AG10803 (cell line): ENCODE data around the gene ANP32A.
"Not testable (repeated sequence)": the region's sequence is repeated elsewhere in the genome, so short reads cannot be mapped to it uniquely, and the experiment has no call there.

Experiments used
- DNase-seq: peaks from one replicate; pipeline ENCODE4 v3.0.0; 2010; ENCODE audit warnings: low read depth
- H3K4me3 ChIP-seq: 2 replicates; pipeline ENCODE4 v1.5.1; 2011; ENCODE audit warnings: mild to moderate bottlenecking, low read length, control low read depth
- TF ChIP-seq, protein P1 (sequence below): conservative IDR thresholded peaks from 2 replicates; pipeline ENCODE4 v1.5.1; 2011; ENCODE audit warnings: mild to moderate bottlenecking, low read length, control low read depth, inconsistent platforms

The ANP32A gene

DNA sequence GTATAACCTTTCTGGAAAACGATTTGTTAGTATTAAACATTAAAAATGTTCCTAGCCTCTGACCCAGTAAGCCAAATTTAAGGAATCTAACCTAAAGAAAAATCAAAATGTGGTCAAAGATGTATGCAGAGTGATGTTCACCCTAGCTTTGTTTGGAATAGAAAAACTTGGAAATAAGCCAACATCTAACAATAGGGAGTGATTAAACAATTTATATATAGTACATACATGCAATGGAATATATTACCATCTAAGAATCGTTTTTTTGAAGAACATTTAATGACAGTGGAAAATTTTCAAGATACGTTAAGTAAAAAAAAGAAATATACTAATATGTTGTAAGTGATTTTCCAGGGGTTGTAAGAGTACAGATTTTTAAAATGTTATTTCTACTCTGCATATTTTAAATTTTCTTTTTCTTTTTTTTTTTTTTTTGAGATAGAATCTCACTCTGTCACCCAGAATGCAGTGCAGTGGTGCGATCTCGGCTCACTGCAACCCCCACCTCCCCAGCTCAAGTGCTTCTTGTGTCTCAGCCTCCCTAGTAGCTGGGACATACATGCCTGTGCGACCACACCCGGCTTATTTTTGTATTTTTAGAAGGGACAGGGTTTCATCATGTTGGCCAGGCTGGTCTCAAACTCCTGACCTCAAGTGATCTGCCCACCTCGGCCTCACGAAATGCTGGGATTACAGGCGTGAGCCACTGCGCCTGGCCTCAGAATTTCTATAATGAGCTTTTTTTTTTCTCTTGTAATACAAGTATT, 54.9 kb downstream of the ANP32A start:
- H3K4me3 ChIP-seq, result no peak overlapping the region
- no peak for DNase-seq
- TF ChIP-seq, protein P1, sequence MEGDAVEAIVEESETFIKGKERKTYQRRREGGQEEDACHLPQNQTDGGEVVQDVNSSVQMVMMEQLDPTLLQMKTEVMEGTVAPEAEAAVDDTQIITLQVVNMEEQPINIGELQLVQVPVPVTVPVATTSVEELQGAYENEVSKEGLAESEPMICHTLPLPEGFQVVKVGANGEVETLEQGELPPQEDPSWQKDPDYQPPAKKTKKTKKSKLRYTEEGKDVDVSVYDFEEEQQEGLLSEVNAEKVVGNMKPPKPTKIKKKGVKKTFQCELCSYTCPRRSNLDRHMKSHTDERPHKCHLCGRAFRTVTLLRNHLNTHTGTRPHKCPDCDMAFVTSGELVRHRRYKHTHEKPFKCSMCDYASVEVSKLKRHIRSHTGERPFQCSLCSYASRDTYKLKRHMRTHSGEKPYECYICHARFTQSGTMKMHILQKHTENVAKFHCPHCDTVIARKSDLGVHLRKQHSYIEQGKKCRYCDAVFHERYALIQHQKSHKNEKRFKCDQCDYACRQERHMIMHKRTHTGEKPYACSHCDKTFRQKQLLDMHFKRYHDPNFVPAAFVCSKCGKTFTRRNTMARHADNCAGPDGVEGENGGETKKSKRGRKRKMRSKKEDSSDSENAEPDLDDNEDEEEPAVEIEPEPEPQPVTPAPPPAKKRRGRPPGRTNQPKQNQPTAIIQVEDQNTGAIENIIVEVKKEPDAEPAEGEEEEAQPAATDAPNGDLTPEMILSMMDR, result no peak

DNA sequence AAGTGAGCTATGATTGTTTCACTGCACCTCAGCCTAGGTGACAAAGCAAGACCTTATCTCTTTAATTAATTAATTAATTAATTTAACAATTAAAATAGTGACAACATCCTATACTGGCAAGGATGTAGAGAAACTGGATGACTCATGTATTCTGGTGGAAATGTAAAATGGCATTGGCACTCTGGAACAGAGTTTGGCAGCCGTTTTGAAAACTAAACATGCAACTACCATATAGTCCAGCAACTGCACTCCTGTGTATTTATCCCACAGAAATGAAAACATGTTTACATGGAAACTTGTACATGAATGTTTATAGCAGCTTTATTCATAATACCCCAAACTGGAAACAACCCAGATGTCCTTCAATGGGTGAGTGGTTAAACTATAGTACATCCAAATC, 56.6 kb downstream of the ANP32A start:
- H3K4me3 ChIP-seq, result no peak overlapping the region
- TF ChIP-seq, protein P1, result no peak
- no peak for DNase-seq

DNA sequence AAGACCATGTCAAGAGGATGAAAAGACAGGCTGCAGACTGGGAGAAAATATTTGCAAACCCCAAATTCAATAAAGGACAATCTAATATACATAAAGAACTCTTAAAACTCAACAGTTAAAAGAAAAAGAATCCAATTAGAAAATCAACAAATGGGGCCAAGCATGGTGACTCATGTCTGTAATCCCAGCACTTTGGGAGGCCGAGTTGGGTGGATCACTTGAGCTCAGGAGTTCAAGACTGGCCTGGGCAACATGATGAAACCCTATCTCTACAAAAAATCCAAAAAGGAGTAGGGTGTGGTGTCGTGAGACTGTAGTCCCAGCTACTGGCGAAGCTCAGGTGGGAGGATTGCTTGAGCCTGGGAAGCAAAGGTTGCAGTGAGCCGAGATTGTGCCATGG, 57.6 kb downstream of the ANP32A start:
- TF ChIP-seq, protein P1, result no peak
- H3K4me3 ChIP-seq, result no peak overlapping the region
- DNase-seq, result no peak

DNA sequence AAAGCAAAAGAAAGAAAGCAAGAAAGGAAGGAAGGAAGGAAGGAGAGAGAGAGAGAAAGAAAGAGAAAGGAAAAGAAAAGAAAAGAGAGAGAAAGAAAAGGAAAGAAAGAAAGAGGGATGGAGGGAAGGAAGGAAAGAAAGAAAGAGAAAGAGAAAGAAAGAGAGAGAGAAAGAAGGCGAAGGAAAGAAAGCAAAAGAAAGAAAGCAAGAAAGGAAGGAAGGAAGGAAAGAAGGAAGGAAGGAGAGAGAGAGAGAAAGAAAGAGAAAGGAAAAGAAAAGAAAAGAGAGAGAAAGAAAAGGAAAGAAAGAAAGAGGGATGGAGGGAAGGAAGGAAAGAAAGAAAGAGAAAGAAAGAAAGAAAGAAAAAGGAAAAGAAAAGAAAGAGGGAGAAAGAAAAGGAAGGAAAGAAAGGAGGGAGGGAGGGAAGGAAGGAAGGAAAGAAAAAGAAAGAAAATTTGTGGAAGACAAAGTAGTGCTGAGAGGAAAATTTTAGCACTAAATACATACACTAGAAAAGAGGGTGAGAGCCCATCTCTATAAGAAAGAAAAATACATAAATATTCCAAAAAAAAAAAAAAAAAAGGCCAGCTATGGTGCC, 60.6 kb downstream of the ANP32A start:
- DNase-seq, H3K4me3 ChIP-seq: not testable (repeated sequence)

DNA sequence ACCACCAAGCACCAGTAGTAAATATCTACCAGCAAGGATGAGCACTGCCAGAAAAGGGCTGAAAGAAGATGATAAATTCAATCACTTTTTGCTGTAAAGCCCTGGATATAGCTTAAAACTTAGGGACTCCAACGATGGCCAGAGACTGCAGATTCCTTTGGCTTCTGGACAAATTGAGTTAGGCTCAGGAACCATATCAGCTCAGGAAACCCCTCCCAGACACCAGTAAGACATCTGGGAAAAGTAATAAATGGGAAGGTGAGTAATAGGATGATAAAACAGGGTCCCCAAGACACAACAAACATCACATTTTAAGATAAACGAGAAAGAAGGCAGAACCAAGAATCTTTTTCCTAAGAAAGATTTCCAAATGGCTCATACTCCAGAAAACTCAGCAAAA, 65.0 kb downstream of the ANP32A start:
- H3K4me3 ChIP-seq, result no peak overlapping the region
- TF ChIP-seq, protein P1, result no peak
- DNase-seq, result no peak

DNA sequence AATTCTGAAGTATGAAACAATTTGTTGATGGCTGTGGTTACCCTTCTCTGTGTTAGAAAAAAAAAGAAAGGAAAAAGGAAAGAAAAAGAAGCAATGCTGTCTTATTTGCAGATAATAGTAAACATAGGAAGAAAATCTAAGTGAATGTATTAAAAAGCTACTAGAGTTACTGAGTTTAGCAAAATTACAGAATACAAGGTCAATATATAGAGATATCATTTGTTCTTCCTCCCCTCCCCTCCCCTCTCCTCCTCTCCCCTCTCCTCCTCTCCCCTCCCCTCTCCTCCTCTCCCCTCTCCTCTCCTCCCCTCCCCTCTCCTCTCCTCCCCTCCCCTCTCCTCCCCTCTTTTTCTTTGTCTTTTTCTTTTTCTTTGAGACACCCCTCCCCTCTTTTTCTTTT, 69.1 kb downstream of the ANP32A start:
- TF ChIP-seq, protein P1, result no peak
- no peak for DNase-seq
- H3K4me3 ChIP-seq, result no peak overlapping the region

DNA sequence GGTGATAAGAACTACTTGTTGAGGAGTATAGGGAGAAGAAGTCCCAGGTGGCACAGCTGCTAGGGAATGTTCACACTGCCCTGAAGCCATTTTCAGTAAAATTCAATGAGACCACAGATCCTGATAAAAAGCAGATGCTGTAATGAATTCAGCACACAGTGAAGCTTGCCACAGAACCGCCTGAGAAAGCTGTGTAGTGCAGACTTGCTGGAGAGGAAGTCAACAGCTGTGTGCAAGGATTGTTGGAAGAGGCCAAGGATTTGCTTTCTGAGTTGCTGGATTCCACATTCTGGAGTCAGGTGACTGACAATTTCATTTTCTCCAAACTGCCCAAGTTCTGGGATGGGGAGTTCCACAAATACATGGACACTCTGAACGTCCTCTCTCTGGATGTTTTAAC, 70.9 kb downstream of the ANP32A start:
- TF ChIP-seq, protein P1, result no peak
- DNase-seq, result peak; percentile 80
- H3K4me3 ChIP-seq, result no peak overlapping the region
